ENCODE measurements around the gene RPL22L1. TPM values are rescaled to one million over a fixed set of nuclear protein-coding genes. Genes with fewer than 3 reads are reported as not detected.

Gene RPL22L1
- total and polyA plus RNA-seq, 2 experiments from 2014 or later = 63.1 to 168 TPM

- no peak overlapping the region for H3K4me3 ChIP-seq
- no peaks in the 10 kb centered on the region for H3K79me2 ChIP-seq
- no peaks in the 10 kb centered on the region for H3K4me1 ChIP-seq (ENCODE audit: insufficient read depth)
- H3K27me3 ChIP-seq = peaks cover 2% of the 10 kb centered on the region
- no peaks in the 10 kb centered on the region for H3K9me3 ChIP-seq (ENCODE audit: low read depth)
- H2AFZ ChIP-seq = no peak overlapping the region
- no peak overlapping the region for H3K4me2 ChIP-seq
- H4K20me1 ChIP-seq (ENCODE audit: insufficient read depth, poor library complexity, severe bottlenecking) = no peaks in the 10 kb centered on the region
- no peak overlapping the region for H3K27ac ChIP-seq
- 84% methylated on average over 3 of the region's 3 CpGs for WGBS (ENCODE audit: low lambda C conversion rate, missing lambda C conversion rate)
- no peaks in the 10 kb centered on the region for H3K36me3 ChIP-seq (replicated peaks; ENCODE audit: insufficient read depth, low read depth)
- TF ChIP-seq EZH2 (IDR thresholded peaks at IDR 0.05; ENCODE audit: borderline replicate concordance) = no peak
- no peak for TF ChIP-seq CTCF (IDR thresholded peaks at IDR 0.05; ENCODE audit: poor library complexity)
- no peak for TF ChIP-seq EZH2phosphoT487 (IDR thresholded peaks at IDR 0.05; ENCODE audit: low read depth, severe bottlenecking, unreplicated experiment)
- no peaks in the 10 kb centered on the region for H3K9me2 ChIP-seq (replicated peaks; ENCODE audit: insufficient read depth)
- DNase-seq (ENCODE audit: low spot score) = no peak
Observed at GRCh38 chr3:170839518-170840100, 30.4 kb downstream of the RPL22L1 start.

- Histone ChIP-seq H3K27ac (no peak overlapping the region), H3K9me2 (replicated peaks; ENCODE audit: insufficient read depth) (no peaks in the 10 kb centered on the region), H3K4me1 (ENCODE audit: insufficient read depth) (no peaks in the 10 kb centered on the region), H3K9me3 (ENCODE audit: low read depth) (no peaks in the 10 kb centered on the region), H3K79me2 (no peaks in the 10 kb centered on the region), H3K4me3 (no peak overlapping the region), H4K20me1 (ENCODE audit: insufficient read depth, poor library complexity, severe bottlenecking) (no peaks in the 10 kb centered on the region), H3K27me3 (peaks cover 12% of the 10 kb centered on the region), H3K4me2 (no peak overlapping the region), H2AFZ (no peak overlapping the region), H3K36me3 (replicated peaks; ENCODE audit: insufficient read depth, low read depth) (no peaks in the 10 kb centered on the region)
- 92% methylated on average over 4 of the region's 4 CpGs for WGBS (ENCODE audit: low lambda C conversion rate, missing lambda C conversion rate)
- no peak for DNase-seq (ENCODE audit: low spot score)
- no peak for TF ChIP-seq CTCF (IDR thresholded peaks at IDR 0.05; ENCODE audit: poor library complexity)
- TF ChIP-seq EZH2phosphoT487 (IDR thresholded peaks at IDR 0.05; ENCODE audit: low read depth, severe bottlenecking, unreplicated experiment) = no peak
- TF ChIP-seq EZH2 (IDR thresholded peaks at IDR 0.05; ENCODE audit: borderline replicate concordance) = no peak
Observed at GRCh38 chr3:170836491-170836890, 33.5 kb downstream of the RPL22L1 start.

GRCh38 chr3:170835336-170835735 is 34.7 kb downstream of the RPL22L1 start:
- Histone ChIP-seq H3K9me3 (ENCODE audit: low read depth) (no peaks in the 10 kb centered on the region), H3K4me3 (no peak overlapping the region), H3K27ac (no peak overlapping the region), H2AFZ (no peak overlapping the region), H3K27me3 (peaks cover 12% of the 10 kb centered on the region), H3K4me1 (ENCODE audit: insufficient read depth) (no peaks in the 10 kb centered on the region), H3K79me2 (no peaks in the 10 kb centered on the region), H3K4me2 (no peak overlapping the region), H3K36me3 (replicated peaks; ENCODE audit: insufficient read depth, low read depth) (no peaks in the 10 kb centered on the region), H4K20me1 (ENCODE audit: insufficient read depth, poor library complexity, severe bottlenecking) (no peaks in the 10 kb centered on the region), H3K9me2 (replicated peaks; ENCODE audit: insufficient read depth) (no peaks in the 10 kb centered on the region)
- 28% methylated on average over 3 of the region's 3 CpGs for WGBS (ENCODE audit: low lambda C conversion rate, missing lambda C conversion rate)
- TF ChIP-seq EZH2phosphoT487 (IDR thresholded peaks at IDR 0.05; ENCODE audit: low read depth, severe bottlenecking, unreplicated experiment) (no peak), CTCF (IDR thresholded peaks at IDR 0.05; ENCODE audit: poor library complexity) (no peak), EZH2 (IDR thresholded peaks at IDR 0.05; ENCODE audit: borderline replicate concordance) (no peak)
- no peak for DNase-seq (ENCODE audit: low spot score)
